ENCODE data around the gene IL18R1. TPM values are rescaled to one million over a fixed set of nuclear protein-coding genes. Genes with fewer than 3 reads are reported as not detected.
"Not testable (repeated sequence)": the region's sequence is repeated elsewhere in the genome, so short reads cannot be mapped to it uniquely, and the experiment has no call there.

IL18R1 gene
- total RNA-seq, 1 donor from 2014 or later = not detected

DNA sequence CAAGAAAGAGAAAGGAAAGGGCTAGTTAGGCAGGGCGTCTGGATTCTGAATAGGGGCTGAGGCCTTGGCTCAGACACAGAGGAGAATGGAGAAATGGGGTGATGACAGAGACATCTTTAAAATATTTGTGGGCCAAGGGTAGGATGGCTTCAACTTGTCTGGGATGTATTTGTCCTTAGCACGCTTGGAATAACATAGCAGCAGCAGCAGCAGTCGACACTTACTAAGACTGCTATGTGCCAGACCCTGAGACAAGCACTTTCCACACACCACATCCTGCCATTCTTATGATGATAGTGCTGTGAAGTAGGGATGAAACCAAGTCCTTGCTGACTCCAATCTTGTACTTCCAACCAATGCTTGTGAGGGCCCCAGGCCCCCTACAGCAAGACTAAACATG lies 41.6 kb upstream of the IL18R1 start:
- Mint-ChIP-seq H3K27ac (ENCODE audit: unreplicated experiment) (no peak overlapping the region), H3K4me3 (no peak overlapping the region), H3K9me3 (peaks cover 6% of the 10 kb centered on the region), H3K27me3 (ENCODE audit: low read depth) (peaks cover 3% of the 10 kb centered on the region), H3K4me1 (no peaks in the 10 kb centered on the region), H3K36me3 (ENCODE audit: low read depth) (no peaks in the 10 kb centered on the region)
- TF ChIP-seq, protein P1, sequence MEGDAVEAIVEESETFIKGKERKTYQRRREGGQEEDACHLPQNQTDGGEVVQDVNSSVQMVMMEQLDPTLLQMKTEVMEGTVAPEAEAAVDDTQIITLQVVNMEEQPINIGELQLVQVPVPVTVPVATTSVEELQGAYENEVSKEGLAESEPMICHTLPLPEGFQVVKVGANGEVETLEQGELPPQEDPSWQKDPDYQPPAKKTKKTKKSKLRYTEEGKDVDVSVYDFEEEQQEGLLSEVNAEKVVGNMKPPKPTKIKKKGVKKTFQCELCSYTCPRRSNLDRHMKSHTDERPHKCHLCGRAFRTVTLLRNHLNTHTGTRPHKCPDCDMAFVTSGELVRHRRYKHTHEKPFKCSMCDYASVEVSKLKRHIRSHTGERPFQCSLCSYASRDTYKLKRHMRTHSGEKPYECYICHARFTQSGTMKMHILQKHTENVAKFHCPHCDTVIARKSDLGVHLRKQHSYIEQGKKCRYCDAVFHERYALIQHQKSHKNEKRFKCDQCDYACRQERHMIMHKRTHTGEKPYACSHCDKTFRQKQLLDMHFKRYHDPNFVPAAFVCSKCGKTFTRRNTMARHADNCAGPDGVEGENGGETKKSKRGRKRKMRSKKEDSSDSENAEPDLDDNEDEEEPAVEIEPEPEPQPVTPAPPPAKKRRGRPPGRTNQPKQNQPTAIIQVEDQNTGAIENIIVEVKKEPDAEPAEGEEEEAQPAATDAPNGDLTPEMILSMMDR (conservative IDR thresholded peaks at IDR 0.05) = no peak
- DNase-seq (ENCODE audit: low read depth, low spot score) = no peak

DNA sequence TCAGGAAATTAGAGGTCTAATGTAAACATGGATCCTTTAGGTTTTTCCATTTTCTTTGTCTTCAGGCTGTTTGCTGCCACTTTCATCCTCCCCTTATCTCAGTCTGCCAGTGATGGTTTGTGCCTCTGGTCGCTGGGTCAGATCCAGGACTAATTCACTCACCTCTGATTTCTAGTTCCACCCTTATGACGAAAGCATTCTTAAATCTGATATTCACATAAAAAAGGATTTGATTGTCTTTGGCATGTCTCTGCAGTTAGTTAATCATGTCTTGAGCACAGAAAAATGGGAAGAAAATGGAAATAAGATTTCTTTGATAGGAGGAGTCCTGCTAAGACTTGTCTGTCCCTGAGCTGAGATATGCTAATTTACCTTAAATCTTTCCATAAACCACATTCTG lies 39.7 kb upstream of the IL18R1 start:
- TF ChIP-seq, protein P1 (conservative IDR thresholded peaks at IDR 0.05) = no peak
- H3K27ac Mint-ChIP-seq (ENCODE audit: unreplicated experiment) = no peak overlapping the region
- no peak overlapping the region for H3K4me3 Mint-ChIP-seq
- no peaks in the 10 kb centered on the region for H3K4me1 Mint-ChIP-seq
- peaks cover 6% of the 10 kb centered on the region for H3K9me3 Mint-ChIP-seq
- no peak for DNase-seq (ENCODE audit: low read depth, low spot score)
- no peaks in the 10 kb centered on the region for H3K27me3 Mint-ChIP-seq (ENCODE audit: low read depth)
- no peaks in the 10 kb centered on the region for H3K36me3 Mint-ChIP-seq (ENCODE audit: low read depth)

DNA sequence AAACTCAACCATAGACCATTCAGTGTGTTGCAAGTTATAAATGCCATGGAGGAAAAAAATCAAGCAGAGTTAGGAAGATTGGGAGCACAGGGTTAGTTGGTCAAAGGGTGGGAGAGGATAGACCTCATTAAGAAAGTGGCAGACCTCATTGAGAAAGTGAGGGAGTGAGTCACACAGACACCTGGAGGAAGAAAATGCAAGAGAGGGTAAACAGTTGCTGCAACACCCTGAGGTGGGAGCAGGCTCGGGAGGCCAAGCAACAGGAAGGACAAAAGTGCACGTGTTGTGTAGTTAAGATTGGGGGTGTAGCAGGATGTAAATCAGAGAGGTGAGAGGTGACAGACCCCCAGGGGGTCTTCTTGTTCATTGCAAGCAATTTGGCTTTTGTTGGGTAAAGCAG lies 37.9 kb upstream of the IL18R1 start:
- TF ChIP-seq, protein P1 (conservative IDR thresholded peaks at IDR 0.05) = no peak
- no peaks in the 10 kb centered on the region for H3K4me1 Mint-ChIP-seq
- no peak overlapping the region for H3K27ac Mint-ChIP-seq (ENCODE audit: unreplicated experiment)
- DNase-seq (ENCODE audit: low read depth, low spot score) = no peak
- H3K36me3 Mint-ChIP-seq (ENCODE audit: low read depth) = no peaks in the 10 kb centered on the region
- H3K27me3 Mint-ChIP-seq (ENCODE audit: low read depth) = no peaks in the 10 kb centered on the region
- H3K4me3 Mint-ChIP-seq = no peak overlapping the region
- H3K9me3 Mint-ChIP-seq = peaks cover 4% of the 10 kb centered on the region

DNA sequence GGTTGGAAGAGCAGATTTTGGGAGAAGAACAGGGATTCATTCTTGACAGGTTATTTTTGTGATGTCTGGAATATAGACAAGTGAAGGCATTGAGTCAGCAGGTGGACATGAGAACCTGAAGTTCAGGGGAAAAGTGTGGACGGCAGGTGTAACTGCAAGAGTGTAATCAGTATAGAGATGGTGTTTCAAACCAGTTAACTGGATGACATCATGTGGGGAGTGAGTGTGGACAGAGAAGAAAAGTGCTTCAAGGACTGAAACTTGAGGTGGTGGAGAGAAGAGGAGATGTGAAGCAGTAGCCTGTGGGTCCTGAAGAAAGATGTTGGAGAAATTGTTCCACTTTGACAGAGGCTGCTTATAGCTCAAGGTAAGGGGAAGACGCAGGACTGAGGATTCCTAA lies 37.2 kb upstream of the IL18R1 start:
- no peaks in the 10 kb centered on the region for H3K27me3 Mint-ChIP-seq (ENCODE audit: low read depth)
- TF ChIP-seq, protein P1 (conservative IDR thresholded peaks at IDR 0.05) = no peak
- H3K36me3 Mint-ChIP-seq (ENCODE audit: low read depth) = no peaks in the 10 kb centered on the region
- H3K4me3 Mint-ChIP-seq = no peak overlapping the region
- H3K4me1 Mint-ChIP-seq = no peaks in the 10 kb centered on the region
- no peak for DNase-seq (ENCODE audit: low read depth, low spot score)
- peaks cover 4% of the 10 kb centered on the region for H3K9me3 Mint-ChIP-seq
- H3K27ac Mint-ChIP-seq (ENCODE audit: unreplicated experiment) = no peak overlapping the region

DNA sequence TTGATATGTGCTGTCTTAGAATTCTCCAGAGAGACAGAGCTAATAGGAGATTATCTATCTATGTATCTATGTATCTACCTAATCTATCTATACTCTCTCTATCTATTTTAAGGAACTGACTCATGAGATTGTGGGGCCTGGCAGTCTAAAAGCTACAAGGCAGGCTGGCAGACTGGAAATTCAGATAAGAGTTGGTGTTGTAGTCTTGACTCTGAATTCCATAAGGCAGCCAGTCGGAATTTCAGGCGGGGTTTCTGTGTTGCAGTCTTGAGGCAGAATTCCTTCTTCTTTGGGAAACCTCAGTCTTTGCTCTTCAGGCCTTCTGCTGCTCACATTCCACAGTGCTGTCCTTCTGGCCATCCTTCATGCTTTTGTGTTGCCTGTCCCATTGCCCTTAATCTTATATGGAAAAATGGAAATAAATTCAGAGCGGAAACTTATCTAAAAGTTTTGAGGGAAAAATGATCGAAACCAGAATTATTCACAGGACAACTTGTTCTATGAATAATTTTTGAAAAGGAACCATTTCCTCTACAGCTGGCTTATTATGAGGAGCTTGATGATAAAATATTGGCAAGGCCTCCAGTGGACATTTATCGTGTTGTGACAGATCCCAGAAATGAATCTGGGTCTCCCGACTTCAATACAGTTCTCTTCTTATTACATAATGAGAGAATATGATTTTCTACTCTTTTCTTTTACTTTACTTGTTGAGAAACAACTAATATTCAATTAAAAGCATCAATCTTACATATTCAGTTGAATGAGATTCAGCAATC lies 33.5 kb upstream of the IL18R1 start:
- no peak for DNase-seq (ENCODE audit: low read depth, low spot score)
- TF ChIP-seq, protein P1 (conservative IDR thresholded peaks at IDR 0.05) = no peak
- no peak overlapping the region for H3K27ac Mint-ChIP-seq (ENCODE audit: unreplicated experiment)
- H3K9me3 Mint-ChIP-seq = peaks cover 7% of the 10 kb centered on the region
- H3K4me3 Mint-ChIP-seq = no peak overlapping the region
- H3K27me3 Mint-ChIP-seq (ENCODE audit: low read depth) = peaks cover 8% of the 10 kb centered on the region
- no peaks in the 10 kb centered on the region for H3K4me1 Mint-ChIP-seq
- peaks cover 5% of the 10 kb centered on the region for H3K36me3 Mint-ChIP-seq (ENCODE audit: low read depth)

DNA sequence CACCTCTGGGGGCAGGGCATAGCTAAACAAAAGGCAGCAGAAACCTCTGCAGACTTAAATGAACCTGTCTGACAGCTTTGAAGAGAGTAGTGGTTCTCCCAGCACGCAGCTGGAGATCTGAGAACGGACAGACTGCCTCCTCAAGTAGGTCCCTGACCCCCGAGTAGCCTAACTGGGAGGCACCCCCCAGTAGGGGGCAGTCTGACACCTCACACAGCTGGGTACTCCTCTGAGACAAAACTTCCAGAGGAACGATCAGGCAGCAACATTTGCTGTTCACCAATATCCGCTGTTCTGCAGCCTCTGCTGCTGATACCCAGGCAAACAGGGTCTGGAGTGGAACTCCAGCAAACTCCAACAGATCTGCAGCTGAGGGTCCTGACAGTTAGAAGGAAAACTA lies 30.7 kb upstream of the IL18R1 start:
- H3K4me3 Mint-ChIP-seq; H3K9me3 Mint-ChIP-seq; DNase-seq (ENCODE audit: low read depth, low spot score); H3K36me3 Mint-ChIP-seq (ENCODE audit: low read depth); H3K27ac Mint-ChIP-seq (ENCODE audit: unreplicated experiment); H3K4me1 Mint-ChIP-seq: not testable (repeated sequence)
- H3K27me3 Mint-ChIP-seq (ENCODE audit: low read depth) = peaks cover 13% of the 10 kb centered on the region
